H1 (cell line): ENCODE measurements around the gene MAPK8IP2. TPM values are rescaled to one million over a fixed set of nuclear protein-coding genes. Genes with fewer than 3 reads are reported as not detected.

ENCODE experiments used
- CTCF ChIA-PET: fragments of 300-600 bp; sonication (Branson Sonifier 250); formaldehyde crosslinking; loops from one replicate; lab custom pipeline; 2021; ENCODE audit not compliant: partially characterized antibody; lab: Charles Lee
- POLR2A ChIA-PET: fragments of 300-600 bp; sonication (Branson Sonifier 250); formaldehyde crosslinking; loops from one replicate; lab custom pipeline; 2021; ENCODE audit warnings: inconsistent platforms; ENCODE audit not compliant: partially characterized antibody; lab: Charles Lee
- DNase-seq, 2 experiments: peaks; one replicate each; pipeline versions ENCODE4 v3.0.0 to v3.0.0-alpha.2; 2010 to 2022; ENCODE audit warnings: low spot score in 2 of 2, low read depth in 1 of 2, mixed read lengths in 1 of 2
- FAIRE-seq: peaks from 2 replicates; lab custom pipeline; 2011; peaks lifted over from hg19 to GRCh38; lab: Jason Lieb, UNC
- H2AFZ ChIP-seq: 2 replicates; pipeline ENCODE4 v1.8.1; 2012; ENCODE audit warnings: low read length, inconsistent platforms
- H2AK5ac ChIP-seq: 2 replicates; pipeline ENCODE4 v1.6.1; 2013; ENCODE audit warnings: low read depth, low read length
- H2BK120ac ChIP-seq: replicated peaks from 2 replicates; pipeline ENCODE3; 2013; ENCODE audit warnings: low read depth, low read length, inconsistent platforms
- H2BK12ac ChIP-seq: 2 replicates; pipeline ENCODE4 v1.6.1; 2013; ENCODE audit warnings: low read depth, low read length
- H2BK15ac ChIP-seq: 2 replicates; pipeline ENCODE4 v1.6.1; 2013; ENCODE audit warnings: low read length
- H2BK20ac ChIP-seq: 2 replicates; pipeline ENCODE4 v1.6.1; 2013; ENCODE audit warnings: low read length
- H2BK5ac ChIP-seq: 2 replicates; pipeline ENCODE4 v1.6.1; 2013; ENCODE audit warnings: low read depth, low read length
- H3K14ac ChIP-seq: 2 replicates; pipeline ENCODE4 v1.6.1; 2013; ENCODE audit warnings: inconsistent platforms; ENCODE audit not compliant: insufficient read length
- H3K18ac ChIP-seq: 2 replicates; pipeline ENCODE4 v1.6.1; 2013; ENCODE audit warnings: low read length; ENCODE audit errors: extremely low read depth
- H3K23ac ChIP-seq: 2 replicates; pipeline ENCODE4 v1.6.1; 2013; ENCODE audit warnings: inconsistent platforms; ENCODE audit not compliant: insufficient read length
- H3K23me2 ChIP-seq: 2 replicates; pipeline ENCODE4 v1.6.1; 2013; ENCODE audit warnings: low read depth, low read length
- H3K27ac ChIP-seq: 2 replicates; pipeline ENCODE4 v1.6.1; 2011; ENCODE audit warnings: low read depth, low read length, inconsistent platforms
- H3K27me3 ChIP-seq, 4 experiments: replicated peaks in 1 of 4; 1 replicate in 1 of 4; 2 replicates in 3 of 4; pipeline versions ENCODE4 v1.6.1 to v1.8.1; 2011 to 2013; ENCODE audit warnings: low read length in 3 of 4, mild to moderate bottlenecking in 3 of 4, inconsistent platforms in 2 of 4, mixed read lengths in 2 of 4, moderate library complexity in 1 of 4; ENCODE audit not compliant: control insufficient read depth in 3 of 4, insufficient read depth in 3 of 4; ENCODE audit errors: extremely low read depth in 1 of 4
- H3K36me3 ChIP-seq, 4 experiments: 2 replicates each; pipeline versions ENCODE4 v1.6.1 to v1.8.1; 2011 to 2013; ENCODE audit warnings: mild to moderate bottlenecking in 4 of 4, low read length in 3 of 4, moderate library complexity in 2 of 4, control low read depth in 1 of 4, inconsistent platforms in 1 of 4; ENCODE audit not compliant: insufficient read depth in 4 of 4, control insufficient read depth in 2 of 4
- H3K4ac ChIP-seq: replicated peaks from 2 replicates; pipeline ENCODE3; 2013; ENCODE audit warnings: low read length, low read depth, mixed read lengths, inconsistent platforms; ENCODE audit not compliant: insufficient read length
- H3K4me1 ChIP-seq, 4 experiments: replicated peaks in 1 of 4; 1 replicate in 1 of 4; 2 replicates in 3 of 4; pipeline versions ENCODE4 v1.6.1 to v1.8.1; 2011 to 2013; ENCODE audit warnings: low read length in 3 of 4, inconsistent platforms in 2 of 4, mixed read lengths in 1 of 4; ENCODE audit not compliant: insufficient read depth in 4 of 4, control insufficient read depth in 3 of 4
- H3K4me2 ChIP-seq, 2 experiments: 2 replicates each; pipeline versions ENCODE4 v1.6.1 to v1.8.1; 2011 to 2013; ENCODE audit warnings: low read depth in 2 of 2, low read length in 2 of 2, control low read depth in 1 of 2, inconsistent platforms in 1 of 2, mild to moderate bottlenecking in 1 of 2; ENCODE audit not compliant: insufficient read depth in 1 of 2
- H3K4me3 ChIP-seq, 4 experiments: fragments of 200-600, 300-600 bp in 1 of 4; sonication (generic), shearing (Covaris generic), sonication (Bioruptor Twin) in 1 of 4; 2 replicates each; pipeline versions ENCODE4 v1.5.1 to v1.8.1; 2011 to 2016; ENCODE audit warnings: low read length in 4 of 4, low read depth in 3 of 4, control low read depth in 2 of 4, inconsistent platforms in 2 of 4, mild to moderate bottlenecking in 2 of 4, mixed read lengths in 1 of 4, moderate library complexity in 1 of 4; ENCODE audit not compliant: insufficient read depth in 2 of 4; ENCODE audit errors: extremely low read depth in 1 of 4
- H3K56ac ChIP-seq: replicated peaks from 2 replicates; pipeline ENCODE3; 2013; ENCODE audit warnings: low read depth, mild to moderate bottlenecking, mixed read lengths, low read length, inconsistent platforms; ENCODE audit not compliant: insufficient read length
- H3K79me1 ChIP-seq: 2 replicates; pipeline ENCODE4 v1.6.1; 2013; ENCODE audit warnings: low read depth, low read length, control low read depth
- H3K79me2 ChIP-seq, 2 experiments: 2 replicates each; pipeline versions ENCODE4 v1.6.1 to v1.8.1; 2012 to 2013; ENCODE audit warnings: low read length in 2 of 2, mild to moderate bottlenecking in 2 of 2, inconsistent platforms in 1 of 2; ENCODE audit not compliant: insufficient read depth in 2 of 2, control insufficient read depth in 1 of 2
- H3K9ac ChIP-seq, 4 experiments: replicated peaks in 1 of 4; 1 replicate in 1 of 4; 2 replicates in 3 of 4; pipeline versions ENCODE4 v1.6.1 to v1.8.1; 2011 to 2013; ENCODE audit warnings: low read depth in 3 of 4, low read length in 3 of 4, control low read depth in 2 of 4, mild to moderate bottlenecking in 2 of 4, moderate library complexity in 2 of 4, inconsistent platforms in 1 of 4; ENCODE audit errors: extremely low read depth in 1 of 4
- H3K9me3 ChIP-seq, 2 experiments: 2 replicates each; pipeline versions ENCODE4 v1.6.1 to v1.8.1; 2012 to 2013; ENCODE audit warnings: mild to moderate bottlenecking in 2 of 2, moderate library complexity in 2 of 2, control low read depth in 1 of 2, inconsistent platforms in 1 of 2, low read depth in 1 of 2, low read length in 1 of 2, mixed read lengths in 1 of 2; ENCODE audit not compliant: insufficient read depth in 2 of 2
- H4K20me1 ChIP-seq, 2 experiments: replicated peaks in 1 of 2; 2 replicates each; pipeline versions ENCODE3 to v1.8.1; 2011 to 2013; ENCODE audit warnings: inconsistent platforms in 2 of 2, low read length in 2 of 2, mild to moderate bottlenecking in 1 of 2; ENCODE audit not compliant: insufficient read depth in 2 of 2, control insufficient read depth in 1 of 2
- H4K5ac ChIP-seq: 2 replicates; pipeline ENCODE4 v1.6.1; 2013; ENCODE audit warnings: low read length, low read depth, mixed read lengths, inconsistent platforms; ENCODE audit not compliant: insufficient read length
- H4K8ac ChIP-seq: 2 replicates; pipeline ENCODE4 v1.8.0; 2013; ENCODE audit warnings: mild to moderate bottlenecking, moderate library complexity, low read length, inconsistent platforms; ENCODE audit not compliant: insufficient read depth; ENCODE audit errors: extremely low read depth
- H4K91ac ChIP-seq: replicated peaks from 2 replicates; pipeline ENCODE3; 2013; ENCODE audit warnings: low read length, mixed read lengths, inconsistent platforms; ENCODE audit not compliant: insufficient read length
- BCL11A ChIP-seq, 2 experiments: IDR thresholded peaks; one replicate each; pipeline ENCODE4 v1.6.1; 2011; ENCODE audit warnings: low read depth in 2 of 2, low read length in 2 of 2, mild to moderate bottlenecking in 2 of 2
- BRCA1 ChIP-seq: IDR thresholded peaks from 2 replicates; pipeline ENCODE4 v1.6.1; 2012; ENCODE audit warnings: low read depth, low read length, improper control_type of control experiment
- CEBPB ChIP-seq: IDR thresholded peaks from 2 replicates; pipeline ENCODE4 v1.6.1; 2012; ENCODE audit warnings: low read depth, low read length
- CREB1 ChIP-seq: IDR thresholded peaks from 2 replicates; pipeline ENCODE4 v1.6.1; 2012; ENCODE audit warnings: inconsistent platforms
- E2F6 ChIP-seq: IDR thresholded peaks from 2 replicates; pipeline ENCODE4 v1.6.1; 2012; ENCODE audit warnings: inconsistent platforms
- HDAC6 ChIP-seq: IDR thresholded peaks from one replicate; pipeline ENCODE4 v1.7.1; 2012; ENCODE audit warnings: low read depth, mild to moderate bottlenecking, inconsistent platforms, low read length, moderate library complexity
- JUND ChIP-seq: IDR thresholded peaks from 2 replicates; pipeline ENCODE4 v1.6.1; 2011; ENCODE audit warnings: mild to moderate bottlenecking, improper control_type of control experiment, low read length
- KDM1A ChIP-seq: fragments of 200-600, 300-600 bp; sonication (generic); IDR thresholded peaks from 2 replicates; pipeline ENCODE4 v1.7.1; 2016; ENCODE audit warnings: mild to moderate bottlenecking, low read length, borderline replicate concordance
- KDM5A ChIP-seq: fragments of 200-600 bp; IDR thresholded peaks from 2 replicates; pipeline ENCODE4 v1.7.1; 2012; ENCODE audit warnings: mild to moderate bottlenecking, low read length, inconsistent platforms, mixed read lengths
- RBBP5 ChIP-seq: IDR thresholded peaks from 2 replicates; pipeline ENCODE4 v1.7.1; 2012; ENCODE audit warnings: low read depth, mild to moderate bottlenecking, inconsistent platforms, low read length, moderate library complexity, borderline replicate concordance
- SIN3A ChIP-seq, 2 experiments: IDR thresholded peaks in 1 of 2; conservative IDR thresholded peaks in 1 of 2; 2 replicates each; pipeline ENCODE4 v1.6.1; 2011 to 2012; ENCODE audit warnings: low read length in 2 of 2, improper control_type of control experiment in 1 of 2, low read depth in 1 of 2, mild to moderate bottlenecking in 1 of 2
- SIRT6 ChIP-seq: IDR thresholded peaks from one replicate; pipeline ENCODE4 v1.7.1; 2012; ENCODE audit warnings: low read length, inconsistent platforms
- TEAD4 ChIP-seq: IDR thresholded peaks from 2 replicates; pipeline ENCODE4 v1.6.1; 2012; ENCODE audit warnings: low read depth, low read length, inconsistent platforms, mixed read lengths
- WGBS, 2 experiments: shearing (Covaris generic) in 1 of 2; methylation state at CpG; one replicate each; pipeline versions ENCODE4 v1.1.6 to v1.1.7; 2013 to 2015; ENCODE audit warnings: low lambda C conversion rate in 2 of 2, mixed read lengths in 2 of 2, inconsistent platforms in 1 of 2, low coverage in 1 of 2, missing lambda C conversion rate in 1 of 2; ENCODE audit not compliant: insufficient replicate concordance in 2 of 2, insufficient coverage in 1 of 2, insufficient read length in 1 of 2; ENCODE audit errors: extremely low coverage in 1 of 2, missing lambda C conversion rate in 1 of 2; 5-methylcytosine and 5-hydroxymethylcytosine counted together
- polyA plus RNA-seq, 7 experiments: library from polyadenylated mRNA; depleted of rRNA in 3 of 7; stranded (reverse) in 5 of 7; unstranded in 2 of 7; fragments of >200 nt in 5 of 7; fragments of 200-250 nt in 2 of 7; gene quantifications; 1 replicate in 5 of 7; 2 replicates in 1 of 7; 4 replicates in 1 of 7; pipeline versions ENCODE4 v1.2.1 to v1.2.3, GENCODE V29; 2011 to 2013; ENCODE audit warnings: missing spikeins in 2 of 7, mixed read lengths in 2 of 7
- total RNA-seq: library from RNA; stranded (reverse); fragmentation: NEBNext Ultra II Directional; extraction: Animal tissue kit (Norgen Biotek cat#: 25700); gene quantifications from 2 replicates; pipeline ENCODE4 v1.2.1, GENCODE V29; 2021
- TF ChIP-seq, protein P1 (sequence below): IDR thresholded peaks from 2 replicates; pipeline ENCODE4 v1.6.1; 2011; ENCODE audit warnings: low read depth, mild to moderate bottlenecking, low read length; ENCODE audit not compliant: insufficient read depth

MAPK8IP2 gene
- total and polyA plus RNA-seq, 2 of the 8 experiments (the other 6 are each of a cell fraction or from before 2014, with no cell fraction given), result 1.5 to 5.5 TPM

DNA sequence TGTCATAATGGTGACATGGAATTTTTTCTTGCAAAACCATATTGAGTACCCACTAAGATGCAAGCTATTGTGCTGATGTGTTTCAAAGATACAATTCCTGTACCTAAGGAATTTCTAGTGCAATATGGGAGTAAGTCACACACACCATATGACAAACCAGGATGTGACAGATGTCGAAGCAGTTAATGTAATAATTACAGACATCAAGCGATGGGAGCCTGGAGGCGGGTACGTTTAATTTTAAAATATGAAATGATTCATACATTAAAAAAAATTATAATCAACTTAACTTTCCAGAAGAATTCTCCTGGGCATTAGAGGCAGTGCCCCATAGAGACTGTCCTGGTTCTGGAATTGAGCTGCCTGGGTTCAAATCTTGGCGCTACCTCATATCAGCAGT lies 43.9 kb upstream of the MAPK8IP2 start:
- no peak for TF ChIP-seq KDM1A
- TF ChIP-seq KDM5A, result no peak
- no peak for TF ChIP-seq JUND
- TF ChIP-seq SIN3A (conservative IDR thresholded peaks at IDR 0.05 in 1 of 2, IDR thresholded peaks at IDR 0.05 in 1 of 2; ENCODE audit: low read depth in 1 of 2, low read length in 2 of 2), result no peak
- TF ChIP-seq BRCA1, result no peak
- TF ChIP-seq RBBP5, result no peak
- TF ChIP-seq HDAC6, result no peak
- TF ChIP-seq CEBPB, result no peak
- TF ChIP-seq BCL11A (IDR thresholded peaks at IDR 0.05; ENCODE audit: low read depth in 2 of 2, low read length in 2 of 2), result no peak
- TF ChIP-seq TEAD4, result no peak
- TF ChIP-seq CREB1, result no peak
- TF ChIP-seq SIRT6, result no peak
- TF ChIP-seq, protein P1, sequence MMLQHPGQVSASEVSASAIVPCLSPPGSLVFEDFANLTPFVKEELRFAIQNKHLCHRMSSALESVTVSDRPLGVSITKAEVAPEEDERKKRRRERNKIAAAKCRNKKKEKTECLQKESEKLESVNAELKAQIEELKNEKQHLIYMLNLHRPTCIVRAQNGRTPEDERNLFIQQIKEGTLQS, result no peak
- TF ChIP-seq E2F6, result no peak
- Histone ChIP-seq H3K27ac (no peak overlapping the region), H2BK15ac (no peak overlapping the region), H2BK5ac (no peak overlapping the region), H2BK12ac (no peak overlapping the region), H2BK120ac (no peak overlapping the region), H3K4me1 (peaks cover 0 to 3% (median 1%) of the 10 kb centered on the region in 4 experiments; a peak in 3 of 7 replicates), H3K23ac (no peak overlapping the region), H3K14ac (no peak overlapping the region), H2BK20ac (no peak overlapping the region), H3K4me3 (no peak overlapping the region), H3K4ac (no peak overlapping the region), H3K36me3 (no peaks in the 10 kb centered on the region), H3K23me2 (no peaks in the 10 kb centered on the region), H2AFZ (no peak overlapping the region), H3K79me1 (no peaks in the 10 kb centered on the region), H3K27me3 (0 out of 7 replicates have a peak, but pooled peaks cover 0 to 2% (median 0%) of the 10 kb centered on the region in 4 experiments), H3K18ac (no peak overlapping the region), H4K5ac (no peak overlapping the region), H3K9ac (no peak overlapping the region), H2AK5ac (no peak overlapping the region), H3K4me2 (no peak overlapping the region), H4K91ac (no peak overlapping the region), H3K79me2 (no peaks in the 10 kb centered on the region), H4K20me1 (no peaks in the 10 kb centered on the region), H4K8ac (no peak overlapping the region), H3K56ac (no peak overlapping the region), H3K9me3 (no peaks in the 10 kb centered on the region)
- CTCF ChIA-PET, result interaction anchor here (1.1 to 1.6 kb wide), 3 partner anchors 9 to 64 kb away, joined by 3 to 5 read pairs (median 3); no protein-coding TSS in a partner anchor
- FAIRE-seq (no peak), DNase-seq (no peak)
- POLR2A ChIA-PET, result interaction anchor here (1.8 to 2.9 kb wide), 2 partner anchors 10 to 21 kb away, joined by 7 to 8 read pairs; partner anchors contain the start of gene CPT1B
- WGBS, 2 experiments, result 94% methylated on average over 5 of the region's 5 CpGs; no CpG with 5 or more reads in 1 of the 2 experiments
